Measurements from ENCODE around the gene SELENOM.

SELENOM gene

DNA sequence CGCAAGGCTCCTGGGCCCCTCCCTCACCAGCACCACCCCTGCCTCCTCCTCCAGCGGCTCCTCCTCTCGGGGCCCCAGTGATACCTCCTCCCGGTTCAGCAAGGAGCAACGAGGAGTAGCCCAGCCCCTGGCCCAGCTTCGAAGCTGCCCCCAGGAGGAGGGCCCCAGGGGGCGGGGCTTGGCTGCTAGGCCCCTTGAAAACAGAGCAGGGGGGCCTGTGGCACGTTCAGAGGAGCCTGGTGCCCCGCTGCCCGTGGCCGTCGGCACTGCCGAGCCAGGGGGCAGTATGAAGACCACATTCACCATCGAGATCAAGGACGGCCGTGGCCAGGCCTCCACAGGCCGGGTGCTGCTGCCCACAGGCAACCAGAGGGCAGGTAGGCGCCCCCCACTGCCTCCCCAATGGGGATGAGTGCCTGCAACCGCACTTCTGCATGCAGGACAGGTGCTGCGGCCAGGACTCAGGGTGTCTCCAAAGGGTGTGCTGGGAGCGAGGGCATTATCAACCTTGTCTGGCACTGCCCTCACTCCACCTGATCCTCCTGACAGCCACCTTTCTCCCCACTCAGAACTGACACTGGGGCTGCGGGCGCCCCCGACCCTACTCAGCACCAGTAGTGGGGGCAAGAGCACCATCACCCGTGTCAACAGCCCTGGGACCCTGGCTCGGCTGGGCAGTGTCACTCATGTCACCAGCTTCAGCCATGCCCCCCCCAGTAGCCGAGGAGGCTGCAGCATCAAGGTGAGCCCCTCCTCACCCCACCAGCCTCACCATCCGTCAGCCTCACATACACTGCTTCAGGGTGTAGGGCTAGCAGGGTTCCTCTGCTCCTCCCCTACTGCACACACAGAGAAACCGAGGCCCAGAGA lies 16.0 kb downstream of the SELENOM start:
- DNase-seq (ENCODE audit: low read depth in 2 of 2) = no peak

- no peak for DNase-seq (ENCODE audit: low read depth in 2 of 2)
These were observed 16.9 kb downstream of the SELENOM start for GRCh38 chr22:31090217-31091085.

DNA sequence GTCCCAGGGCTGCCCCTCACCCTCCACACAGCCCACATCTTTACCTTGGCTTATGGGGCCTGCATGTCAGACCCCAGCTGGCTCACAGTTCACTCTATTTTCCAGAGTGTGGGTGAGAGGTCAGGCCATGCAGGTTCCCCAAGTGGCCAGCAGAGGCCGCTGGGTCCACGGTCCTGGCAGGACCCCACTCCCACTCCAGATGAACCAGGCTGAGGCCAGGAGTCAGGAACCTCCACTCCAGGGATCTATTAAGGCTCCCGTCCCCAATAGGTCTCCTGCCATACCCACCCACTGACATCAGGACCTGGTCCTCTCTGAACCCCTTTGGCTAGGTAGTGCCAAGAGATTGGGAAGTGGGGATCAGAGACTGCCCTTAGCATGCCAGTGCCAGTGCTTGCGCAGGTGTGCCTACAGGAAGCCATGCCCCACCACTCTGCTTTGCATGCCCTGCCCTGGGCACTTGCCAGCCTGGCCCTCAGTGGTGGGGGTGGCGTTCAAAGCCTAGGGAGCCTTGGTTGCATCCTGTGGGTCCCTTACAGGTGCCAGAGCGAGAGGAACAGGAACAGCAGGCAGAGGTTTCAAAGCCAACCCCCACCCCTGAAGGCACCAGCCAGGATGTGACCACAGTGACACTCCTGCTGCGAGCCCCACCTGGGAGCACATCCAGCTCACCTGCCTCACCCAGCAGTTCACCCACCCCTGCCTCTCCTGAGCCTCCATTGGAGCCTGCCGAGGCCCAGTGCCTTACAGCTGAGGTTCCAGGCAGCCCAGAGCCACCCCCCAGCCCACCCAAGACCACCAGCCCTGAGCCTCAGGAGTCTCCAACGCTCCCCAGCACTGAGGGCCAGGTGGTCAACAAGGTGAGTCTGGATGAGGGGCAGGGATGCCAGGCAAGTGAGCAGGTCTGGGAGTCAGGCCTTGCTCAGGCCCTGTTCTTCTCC lies 17.9 kb downstream of the SELENOM start:
- DNase-seq (ENCODE audit: low read depth in 2 of 2) = no peak

GRCh38 chr22:31088233-31088986 lies 19.0 kb downstream of the SELENOM start:
- no peak for DNase-seq (ENCODE audit: low read depth in 2 of 2)

GRCh38 chr22:31087744-31088215 lies 19.6 kb downstream of the SELENOM start:
- no peak for DNase-seq (ENCODE audit: low read depth in 2 of 2)

GRCh38 chr22:31086703-31087330 lies 20.6 kb downstream of the SELENOM start:
- DNase-seq (ENCODE audit: low read depth in 2 of 2) = no peak

GRCh38 chr22:31085928-31086327 lies 21.4 kb downstream of the SELENOM start:
- DNase-seq (ENCODE audit: low read depth in 2 of 2) = no peak

DNA sequence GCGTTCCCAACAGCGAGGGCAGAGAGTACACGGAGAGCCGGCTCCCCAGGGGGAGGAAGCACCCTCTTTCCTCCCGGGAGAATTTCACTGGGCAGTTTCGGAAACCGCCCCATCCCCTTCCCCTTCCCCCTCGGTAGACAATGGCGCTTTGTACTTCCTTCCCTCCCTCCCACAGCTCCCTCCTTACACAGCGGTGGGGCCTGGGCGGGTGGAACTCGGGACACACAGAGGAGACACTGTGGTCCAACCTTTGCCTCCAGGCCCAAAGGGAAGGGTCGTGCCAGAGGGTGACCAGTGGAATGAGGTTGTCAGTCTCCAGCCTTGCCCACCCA lies 21.9 kb downstream of the SELENOM start:
- DNase-seq (ENCODE audit: low read depth in 2 of 2) = no peak

DNA sequence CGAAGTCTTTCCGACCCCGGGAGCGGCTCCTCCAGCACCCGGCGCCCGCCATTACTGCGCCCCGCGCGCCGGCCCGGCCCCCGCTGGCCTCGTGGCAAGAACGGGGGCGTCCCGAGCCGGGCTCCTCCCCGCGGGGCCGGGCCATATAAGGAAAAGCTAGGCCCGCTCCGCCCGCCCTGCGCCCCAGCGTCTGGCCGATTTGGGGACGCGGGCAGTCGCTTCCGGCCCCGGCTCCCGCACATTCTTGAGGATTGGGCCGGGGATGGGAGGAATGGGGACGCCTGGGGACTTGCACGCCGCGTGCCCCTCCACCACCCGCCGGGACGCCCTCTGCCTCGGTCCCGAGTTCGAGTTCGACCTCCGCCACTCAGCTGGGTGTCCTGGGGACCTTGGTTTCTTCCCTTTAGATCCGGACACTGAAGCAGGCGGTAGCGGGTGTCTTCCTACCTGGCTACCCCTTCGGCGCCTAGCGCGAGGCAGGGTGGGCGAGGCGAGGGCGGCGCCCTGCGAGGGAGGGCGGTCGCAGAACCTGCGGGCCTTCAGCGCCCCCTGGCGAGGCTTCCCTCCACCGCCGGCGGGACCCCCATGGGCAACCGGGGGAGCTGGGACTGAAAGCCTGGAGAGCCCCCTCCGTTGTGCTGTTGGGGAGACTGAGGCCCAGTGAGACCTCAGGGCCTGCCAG lies 22.4 kb downstream of the SELENOM start:
- DNase-seq (ENCODE audit: low read depth in 2 of 2) = peak; percentile 70 to 87

GRCh38 chr22:31083923-31084810 lies 23.2 kb downstream of the SELENOM start:
- DNase-seq (ENCODE audit: low read depth in 2 of 2) = no peak

DNA sequence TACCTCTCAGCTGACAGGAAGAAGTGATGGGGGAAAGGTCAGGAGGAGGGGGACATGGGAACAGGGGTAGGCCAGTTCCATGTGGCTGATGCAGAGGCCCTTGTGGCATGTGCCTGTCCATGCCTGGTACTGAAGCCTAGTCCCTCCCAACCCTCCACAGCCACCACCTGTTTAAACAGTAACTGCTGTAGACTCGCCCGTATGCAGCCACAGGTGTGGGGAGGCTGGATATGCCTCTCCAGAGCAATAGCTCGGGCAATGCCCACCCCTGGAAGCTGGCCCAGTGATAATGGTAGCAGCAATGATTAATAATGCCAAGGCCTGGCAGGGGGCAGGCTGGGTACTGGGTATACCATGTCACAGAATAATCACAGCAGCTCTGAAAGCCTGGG lies 24.0 kb downstream of the SELENOM start:
- no peak for DNase-seq (ENCODE audit: low read depth in 2 of 2)

- peak in 1 of 2 experiments; percentile 58 for DNase-seq (ENCODE audit: low read depth in 2 of 2)
These were observed 24.6 kb downstream of the SELENOM start for GRCh38 chr22:31082606-31083376.

GRCh38 chr22:31081963-31082605 lies 25.3 kb downstream of the SELENOM start:
- no peak for DNase-seq (ENCODE audit: low read depth in 2 of 2)

- DNase-seq (ENCODE audit: low read depth in 2 of 2) = peak; percentile 77 to 87
These were observed 26.3 kb downstream of the SELENOM start, which contains the start of gene SMTN for GRCh38 chr22:31080848-31081649. Gene SMTN (plus strand): TSS chr22:31081318. CDS start chr22:31083259, 1,941 bp downstream.

- no peak for DNase-seq (ENCODE audit: low read depth in 2 of 2)
These were observed 27.1 kb downstream of the SELENOM start for GRCh38 chr22:31080164-31080847.

- no peak for DNase-seq (ENCODE audit: low read depth in 2 of 2)
These were observed 28.2 kb downstream of the SELENOM start for GRCh38 chr22:31079095-31079642.

All from stimulated activated CD4-positive, alpha-beta T cell treated with anti-CD3 and anti-CD28 coated beads, Interleukin-12 subunit alpha, Interleukin-12 subunit beta, amount 100 ng/mL, for 24 hours (primary cell).